K562 (cell line): ENCODE results near the gene SCN1A. TPM values are rescaled to one million over a fixed set of nuclear protein-coding genes. Genes with fewer than 3 reads are reported as not detected.

Source experiments
- ATAC-seq: fragments of 200-7000 bp; cut with Tn5 transposase; 3 replicates; pipeline ENCODE4 v1.9.1; 2020; ENCODE audit warnings: moderate library complexity
- BruUV-seq: library from RNA; stranded (reverse); fragments of 400-500 nt; replicated peaks from 2 replicates; lab custom pipeline; 2021; lab: Mats Ljungman, UMichigan
- CTCF ChIA-PET: fragments of 300-600 bp; formaldehyde crosslinking; extraction: SDS; loops from one replicate; lab custom pipeline; 2021; ENCODE audit warnings: low intra/inter-chr PET ratio; lab: Yijun Ruan, JAX
- POLR2A ChIA-PET: fragments of 300-600, 350-650 bp; sonication (Branson Sonifier 250); formaldehyde crosslinking; extraction: SDS; loops from one replicate; lab custom pipeline; 2021; ENCODE audit warnings: antibody characterized with exemption, inconsistent platforms; lab: Yijun Ruan, JAX
- DNase-seq, 4 experiments: peaks; one replicate each; pipeline versions ENCODE4 v3.0.0 to v3.0.0-alpha.2; 2011 to 2018; ENCODE audit warnings: low spot score in 3 of 4, mixed read lengths in 3 of 4; ENCODE audit errors: extremely low read depth in 1 of 4
- FAIRE-seq: peaks from 2 replicates; lab custom pipeline; 2011; peaks lifted over from hg19 to GRCh38; lab: Jason Lieb, UNC
- H2AFZ ChIP-seq: 2 replicates; pipeline ENCODE4 v1.6.0; 2011; ENCODE audit warnings: low read depth, low read length, control low read depth, inconsistent platforms
- H3K27ac ChIP-seq: fragments of 200-600 bp; 3 replicates; pipeline ENCODE4 v1.8.0; 2011; ENCODE audit warnings: low read depth, mild to moderate bottlenecking, control low read depth, inconsistent platforms, low read length, moderate library complexity, mixed read lengths; ENCODE audit errors: extremely low read depth
- H3K27me3 ChIP-seq, 2 experiments: fragments of 300-600 bp in 1 of 2; 2 replicates in 1 of 2; 3 replicates in 1 of 2; pipeline versions ENCODE4 v1.6.0 to v1.8.0; 2011; ENCODE audit warnings: inconsistent platforms in 2 of 2, low read length in 2 of 2, mild to moderate bottlenecking in 1 of 2, mixed read lengths in 1 of 2, moderate library complexity in 1 of 2; ENCODE audit not compliant: control insufficient read depth in 2 of 2, insufficient read depth in 2 of 2
- H3K36me3 ChIP-seq: fragments of 300-600 bp; 3 replicates; pipeline ENCODE4 v1.8.0; 2011; ENCODE audit warnings: mild to moderate bottlenecking, low read length, inconsistent platforms; ENCODE audit not compliant: control insufficient read depth, insufficient read depth
- H3K4me1 ChIP-seq, 2 experiments: fragments of 200-600 bp in 1 of 2; replicated peaks in 1 of 2; 2 replicates in 1 of 2; 3 replicates in 1 of 2; pipeline versions ENCODE4 v1.5.1 to v1.8.0; 2011; ENCODE audit warnings: inconsistent platforms in 2 of 2, low read length in 2 of 2, mild to moderate bottlenecking in 1 of 2, mixed read lengths in 1 of 2, moderate library complexity in 1 of 2; ENCODE audit not compliant: control insufficient read depth in 2 of 2, insufficient read depth in 2 of 2
- H3K4me2 ChIP-seq: 2 replicates; pipeline ENCODE4 v1.6.1; 2011; ENCODE audit warnings: low read length, control low read depth, inconsistent platforms, mixed read lengths; ENCODE audit not compliant: insufficient read depth
- H3K4me3 ChIP-seq: fragments of 200-600 bp; sonication (generic), shearing (Covaris generic); 2 replicates; pipeline ENCODE4 v1.5.1; 2016; ENCODE audit warnings: control low read depth, inconsistent platforms
- H3K79me2 ChIP-seq: fragments of 200-600 bp; 3 replicates; pipeline ENCODE4 v1.8.0; 2011; ENCODE audit warnings: low read length, inconsistent platforms; ENCODE audit not compliant: control insufficient read depth, insufficient read depth
- H3K9ac ChIP-seq, 2 experiments: 2 replicates each; pipeline versions ENCODE4 v1.6.0 to v1.6.1; 2011; ENCODE audit warnings: low read depth in 2 of 2, low read length in 2 of 2, control low read depth in 1 of 2, inconsistent platforms in 1 of 2, mild to moderate bottlenecking in 1 of 2, mixed read lengths in 1 of 2; ENCODE audit not compliant: insufficient read depth in 1 of 2
- H3K9me1 ChIP-seq: one replicate; pipeline ENCODE4 v1.6.0; 2011; ENCODE audit warnings: inconsistent platforms, mild to moderate bottlenecking, low read length, moderate library complexity; ENCODE audit not compliant: control insufficient read depth, insufficient read depth
- H3K9me3 ChIP-seq: replicated peaks from 2 replicates; pipeline ENCODE4 v1.5.1; 2011; ENCODE audit warnings: low read depth, low read length, inconsistent platforms; ENCODE audit not compliant: control insufficient read depth, insufficient read depth
- H4K20me1 ChIP-seq: replicated peaks from 2 replicates; pipeline ENCODE4 v1.6.1; 2011; ENCODE audit warnings: low read length, inconsistent platforms, mixed read lengths; ENCODE audit not compliant: control insufficient read depth, insufficient read depth
- CBX8 ChIP-seq: fragments of 200-600 bp; sonication (generic); IDR thresholded peaks from 2 replicates; pipeline ENCODE4 v1.6.1; 2012; ENCODE audit warnings: borderline replicate concordance, mixed run types, low read depth, mild to moderate bottlenecking, moderate library complexity, mixed read lengths, low read length, control low read depth, inconsistent platforms; ENCODE audit not compliant: poor library complexity, severe bottlenecking; ENCODE audit errors: extremely low read depth
- HNRNPH1 ChIP-seq: fragments of 200-400 bp; formaldehyde crosslinking; optimal IDR thresholded peaks from 2 replicates; pipeline ENCODE3; 2017; ENCODE audit warnings: low read depth, mild to moderate bottlenecking, low read length, moderate library complexity
- NBN ChIP-seq: fragments of 450-650 bp; IDR thresholded peaks from 2 replicates; pipeline ENCODE4 v1.6.1; 2016; ENCODE audit warnings: low read depth, mild to moderate bottlenecking
- POU5F1 ChIP-seq: fragments of 150-350 bp; IDR thresholded peaks from 2 replicates; pipeline ENCODE4 v1.6.1; 2014; ENCODE audit warnings: borderline replicate concordance, low read length, low read depth, mild to moderate bottlenecking; ENCODE audit not compliant: partially characterized antibody
- SMARCE1 ChIP-seq: fragments of 450-650 bp; IDR thresholded peaks from 2 replicates; pipeline ENCODE4 v1.7.1; 2016; ENCODE audit warnings: mild to moderate bottlenecking
- WGBS: fragments of 100-300 bp; shearing (Covaris generic); methylation state at CpG from one replicate; pipeline ENCODE4 v1.1.6; 2016; ENCODE audit warnings: low coverage, mixed read lengths; ENCODE audit not compliant: insufficient coverage; ENCODE audit errors: missing lambda C conversion rate; 5-methylcytosine and 5-hydroxymethylcytosine counted together
- in situ Hi-C: fragments of 300-500 bp; cut with MboI; formaldehyde crosslinking; loops from 4 replicates; pipeline ENCODE4 v1.15.0; 2018; ENCODE audit warnings: inconsistent platforms, mixed read lengths
- intact Hi-C: fragments of 100-400 bp; cut with micrococcal nuclease; formaldehyde crosslinking; loops from 2 replicates; pipeline ENCODE4 v1.14.2; 2022
- polyA plus RNA-seq, 8 experiments: library from polyadenylated mRNA; depleted of rRNA in 4 of 8; stranded (reverse) in 5 of 8; unstranded in 3 of 8; fragments of >200 nt; fragmentation: Nextera tagmentation in 2 of 8; fragmentation: Illumina TruSeq in 1 of 8; extraction: Ambion mirVana in 2 of 8; extraction: Trizol in 1 of 8; gene quantifications; 2 replicates each; pipeline versions ENCODE4 v1.2.1 to v1.2.3, GENCODE V29; 2011 to 2014; ENCODE audit warnings: inconsistent platforms in 1 of 8, missing spikeins in 1 of 8
- total RNA-seq, 7 experiments: library from RNA; depleted of rRNA in 6 of 7; stranded (reverse); fragments of >200 nt in 6 of 7; fragmentation: Illumina TruSeq in 2 of 7; extraction: Trizol in 2 of 7; gene quantifications; 2 replicates each; pipeline versions ENCODE4 v1.2.1 to v1.2.3, GENCODE V29; 2011 to 2021; ENCODE audit warnings: low replicate concordance in 1 of 7
- TF ChIP-seq, protein P1 (sequence below): fragments of 450-650 bp; IDR thresholded peaks from 2 replicates; pipeline ENCODE4 v1.6.1; 2017; ENCODE audit warnings: antibody characterized with exemption, mild to moderate bottlenecking
- TF ChIP-seq, protein P2 (sequence below), 3 experiments: IDR thresholded peaks in 2 of 3; conservative IDR thresholded peaks in 1 of 3; 2 replicates each; pipeline ENCODE4 v1.5.1; 2011 to 2012; ENCODE audit warnings: low read length in 3 of 3, mild to moderate bottlenecking in 3 of 3, control low read depth in 2 of 3, improper control_type of control experiment in 1 of 3, inconsistent platforms in 1 of 3, low read depth in 1 of 3, mixed read lengths in 1 of 3, moderate library complexity in 1 of 3; ENCODE audit not compliant: insufficient read depth in 2 of 3
- TF ChIP-seq, protein P3 (sequence below): IDR thresholded peaks from 3 replicates; pipeline ENCODE4 v1.6.1; 2011; ENCODE audit warnings: borderline replicate concordance, mild to moderate bottlenecking; ENCODE audit not compliant: insufficient read length, insufficient read depth

Gene SCN1A
- total and polyA plus RNA-seq, 9 of the 15 experiments (the other 6 are each of a cell fraction or from before 2014, with no cell fraction given), result not detected

DNA sequence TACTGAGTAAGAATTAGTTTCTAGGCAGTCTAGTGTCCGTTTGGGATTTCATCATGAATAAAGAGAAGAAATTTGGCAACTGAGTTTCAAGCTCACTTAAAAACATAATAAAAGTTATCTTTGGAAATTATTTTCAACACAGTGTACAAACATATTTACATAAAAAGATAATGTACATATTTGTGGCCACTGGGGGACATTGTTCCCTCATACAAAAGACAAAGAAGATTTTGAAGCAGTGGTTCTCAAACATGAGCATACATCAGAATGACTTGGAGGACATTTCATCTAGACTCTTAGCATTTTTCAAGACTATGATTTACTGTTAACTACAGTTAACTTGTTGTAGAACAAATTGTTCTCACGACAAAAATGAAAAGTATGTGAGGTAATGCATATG, 158.6 kb downstream of the SCN1A start:
- DNase-seq (no peak), FAIRE-seq (no peak)
- no peak overlapping the region for H2AFZ ChIP-seq
- no peaks in the 10 kb centered on the region for H4K20me1 ChIP-seq
- no peak for TF ChIP-seq CBX8
- TF ChIP-seq HNRNPH1, result no peak
- TF ChIP-seq, protein P1, sequence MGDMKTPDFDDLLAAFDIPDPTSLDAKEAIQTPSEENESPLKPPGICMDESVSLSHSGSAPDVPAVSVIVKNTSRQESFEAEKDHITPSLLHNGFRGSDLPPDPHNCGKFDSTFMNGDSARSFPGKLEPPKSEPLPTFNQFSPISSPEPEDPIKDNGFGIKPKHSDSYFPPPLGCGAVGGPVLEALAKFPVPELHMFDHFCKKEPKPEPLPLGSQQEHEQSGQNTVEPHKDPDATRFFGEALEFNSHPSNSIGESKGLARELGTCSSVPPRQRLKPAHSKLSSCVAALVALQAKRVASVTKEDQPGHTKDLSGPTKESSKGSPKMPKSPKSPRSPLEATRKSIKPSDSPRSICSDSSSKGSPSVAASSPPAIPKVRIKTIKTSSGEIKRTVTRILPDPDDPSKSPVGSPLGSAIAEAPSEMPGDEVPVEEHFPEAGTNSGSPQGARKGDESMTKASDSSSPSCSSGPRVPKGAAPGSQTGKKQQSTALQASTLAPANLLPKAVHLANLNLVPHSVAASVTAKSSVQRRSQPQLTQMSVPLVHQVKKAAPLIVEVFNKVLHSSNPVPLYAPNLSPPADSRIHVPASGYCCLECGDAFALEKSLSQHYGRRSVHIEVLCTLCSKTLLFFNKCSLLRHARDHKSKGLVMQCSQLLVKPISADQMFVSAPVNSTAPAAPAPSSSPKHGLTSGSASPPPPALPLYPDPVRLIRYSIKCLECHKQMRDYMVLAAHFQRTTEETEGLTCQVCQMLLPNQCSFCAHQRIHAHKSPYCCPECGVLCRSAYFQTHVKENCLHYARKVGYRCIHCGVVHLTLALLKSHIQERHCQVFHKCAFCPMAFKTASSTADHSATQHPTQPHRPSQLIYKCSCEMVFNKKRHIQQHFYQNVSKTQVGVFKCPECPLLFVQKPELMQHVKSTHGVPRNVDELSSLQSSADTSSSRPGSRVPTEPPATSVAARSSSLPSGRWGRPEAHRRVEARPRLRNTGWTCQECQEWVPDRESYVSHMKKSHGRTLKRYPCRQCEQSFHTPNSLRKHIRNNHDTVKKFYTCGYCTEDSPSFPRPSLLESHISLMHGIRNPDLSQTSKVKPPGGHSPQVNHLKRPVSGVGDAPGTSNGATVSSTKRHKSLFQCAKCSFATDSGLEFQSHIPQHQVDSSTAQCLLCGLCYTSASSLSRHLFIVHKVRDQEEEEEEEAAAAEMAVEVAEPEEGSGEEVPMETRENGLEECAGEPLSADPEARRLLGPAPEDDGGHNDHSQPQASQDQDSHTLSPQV, result no peak
- TF ChIP-seq NBN, result no peak
- no peak for TF ChIP-seq SMARCE1
- TF ChIP-seq, protein P2, sequence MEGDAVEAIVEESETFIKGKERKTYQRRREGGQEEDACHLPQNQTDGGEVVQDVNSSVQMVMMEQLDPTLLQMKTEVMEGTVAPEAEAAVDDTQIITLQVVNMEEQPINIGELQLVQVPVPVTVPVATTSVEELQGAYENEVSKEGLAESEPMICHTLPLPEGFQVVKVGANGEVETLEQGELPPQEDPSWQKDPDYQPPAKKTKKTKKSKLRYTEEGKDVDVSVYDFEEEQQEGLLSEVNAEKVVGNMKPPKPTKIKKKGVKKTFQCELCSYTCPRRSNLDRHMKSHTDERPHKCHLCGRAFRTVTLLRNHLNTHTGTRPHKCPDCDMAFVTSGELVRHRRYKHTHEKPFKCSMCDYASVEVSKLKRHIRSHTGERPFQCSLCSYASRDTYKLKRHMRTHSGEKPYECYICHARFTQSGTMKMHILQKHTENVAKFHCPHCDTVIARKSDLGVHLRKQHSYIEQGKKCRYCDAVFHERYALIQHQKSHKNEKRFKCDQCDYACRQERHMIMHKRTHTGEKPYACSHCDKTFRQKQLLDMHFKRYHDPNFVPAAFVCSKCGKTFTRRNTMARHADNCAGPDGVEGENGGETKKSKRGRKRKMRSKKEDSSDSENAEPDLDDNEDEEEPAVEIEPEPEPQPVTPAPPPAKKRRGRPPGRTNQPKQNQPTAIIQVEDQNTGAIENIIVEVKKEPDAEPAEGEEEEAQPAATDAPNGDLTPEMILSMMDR (IDR thresholded peaks at IDR 0.05 in 2 of 3, conservative IDR thresholded peaks at IDR 0.05 in 1 of 3; ENCODE audit: insufficient read depth in 2 of 3, low read depth in 1 of 3, low read length in 3 of 3), result peak in 1 of 3 experiments; percentile 25; a peak in 2 of 6 replicates
- TF ChIP-seq POU5F1, result no peak
- TF ChIP-seq, protein P3, sequence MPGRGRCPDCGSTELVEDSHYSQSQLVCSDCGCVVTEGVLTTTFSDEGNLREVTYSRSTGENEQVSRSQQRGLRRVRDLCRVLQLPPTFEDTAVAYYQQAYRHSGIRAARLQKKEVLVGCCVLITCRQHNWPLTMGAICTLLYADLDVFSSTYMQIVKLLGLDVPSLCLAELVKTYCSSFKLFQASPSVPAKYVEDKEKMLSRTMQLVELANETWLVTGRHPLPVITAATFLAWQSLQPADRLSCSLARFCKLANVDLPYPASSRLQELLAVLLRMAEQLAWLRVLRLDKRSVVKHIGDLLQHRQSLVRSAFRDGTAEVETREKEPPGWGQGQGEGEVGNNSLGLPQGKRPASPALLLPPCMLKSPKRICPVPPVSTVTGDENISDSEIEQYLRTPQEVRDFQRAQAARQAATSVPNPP, result no peak
- TF ChIP-seq, all 486 proteins: peak for 1
- CTCF ChIA-PET, result no interaction called here
- Histone ChIP-seq H3K27ac (no peak overlapping the region), H3K4me1 (no peaks in the 10 kb centered on the region), H3K9me1 (no peaks in the 10 kb centered on the region), H3K9ac (no peak overlapping the region), H3K36me3 (no peaks in the 10 kb centered on the region), H3K79me2 (no peaks in the 10 kb centered on the region), H3K4me3 (no peak overlapping the region), H3K9me3 (no peaks in the 10 kb centered on the region; the same call in 1 of the 2 replicates), H3K4me2 (no peak overlapping the region), H3K27me3 (no peaks in the 10 kb centered on the region; a peak in 1 of 5 replicates)
- POLR2A ChIA-PET, result no interaction called here
- 0% methylated on average over 2 of the region's 2 CpGs for WGBS
- BruUV-seq, result no TSS peak
- intact Hi-C loops, result no loop called here
- in situ Hi-C loops, result no loop called here
- ATAC-seq, result no peak
